Measurements from ENCODE around the gene WNK3. TPM values are rescaled to one million over a fixed set of nuclear protein-coding genes. Genes with fewer than 3 reads are reported as not detected.

Gene WNK3
- total and polyA plus RNA-seq, 2 of the 13 experiments (the other 11 are each of a cell fraction or from before 2014, with no cell fraction given) = 0.12 to 0.62 TPM

DNA sequence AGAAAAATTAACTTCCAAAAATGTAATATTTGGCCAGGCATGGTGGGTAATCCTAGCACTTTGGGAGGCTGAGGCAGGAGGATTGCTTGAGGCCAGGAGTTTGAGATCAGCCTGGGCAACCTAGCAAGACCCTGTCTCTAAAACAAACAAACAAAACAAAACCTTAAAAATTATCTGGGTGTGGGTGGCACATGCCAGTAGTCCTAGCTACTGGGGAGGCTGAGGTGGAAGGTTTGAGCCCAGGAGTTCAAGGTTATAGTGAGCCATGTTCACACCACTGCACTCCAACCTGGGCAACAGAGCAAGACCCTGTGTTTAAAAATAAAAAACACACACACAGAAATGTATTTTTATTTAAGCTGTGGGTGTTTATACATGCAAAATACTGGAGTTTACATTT lies 186.8 kb downstream of the WNK3 start:
- H3K79me2 ChIP-seq (ENCODE audit: insufficient read depth, low read length) = peaks cover 6% of the 10 kb centered on the region
- intact Hi-C loops (cut with micrococcal nuclease; ENCODE audit: unreplicated experiment) = no loop called here
- no TSS peak for BruUV-seq (replicated peaks)
- no peak overlapping the region for H3K27ac ChIP-seq (ENCODE audit: extremely low read length, insufficient read depth, low read length)
- H2AFZ ChIP-seq (ENCODE audit: low read length) = no peak overlapping the region
- TF ChIP-seq, protein P1, sequence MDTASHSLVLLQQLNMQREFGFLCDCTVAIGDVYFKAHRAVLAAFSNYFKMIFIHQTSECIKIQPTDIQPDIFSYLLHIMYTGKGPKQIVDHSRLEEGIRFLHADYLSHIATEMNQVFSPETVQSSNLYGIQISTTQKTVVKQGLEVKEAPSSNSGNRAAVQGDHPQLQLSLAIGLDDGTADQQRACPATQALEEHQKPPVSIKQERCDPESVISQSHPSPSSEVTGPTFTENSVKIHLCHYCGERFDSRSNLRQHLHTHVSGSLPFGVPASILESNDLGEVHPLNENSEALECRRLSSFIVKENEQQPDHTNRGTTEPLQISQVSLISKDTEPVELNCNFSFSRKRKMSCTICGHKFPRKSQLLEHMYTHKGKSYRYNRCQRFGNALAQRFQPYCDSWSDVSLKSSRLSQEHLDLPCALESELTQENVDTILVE (CRISPR knock-in tag; IDR thresholded peaks at IDR 0.05) = no peak
- TF ChIP-seq, protein P2, sequence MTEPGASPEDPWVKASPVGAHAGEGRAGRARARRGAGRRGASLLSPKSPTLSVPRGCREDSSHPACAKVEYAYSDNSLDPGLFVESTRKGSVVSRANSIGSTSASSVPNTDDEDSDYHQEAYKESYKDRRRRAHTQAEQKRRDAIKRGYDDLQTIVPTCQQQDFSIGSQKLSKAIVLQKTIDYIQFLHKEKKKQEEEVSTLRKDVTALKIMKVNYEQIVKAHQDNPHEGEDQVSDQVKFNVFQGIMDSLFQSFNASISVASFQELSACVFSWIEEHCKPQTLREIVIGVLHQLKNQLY (CRISPR knock-in tag; IDR thresholded peaks at IDR 0.05) = no peak
- TF ChIP-seq FOXJ3 (CRISPR knock-in tag; IDR thresholded peaks at IDR 0.05; ENCODE audit: borderline replicate concordance) = no peak
- TF ChIP-seq, protein P3, sequence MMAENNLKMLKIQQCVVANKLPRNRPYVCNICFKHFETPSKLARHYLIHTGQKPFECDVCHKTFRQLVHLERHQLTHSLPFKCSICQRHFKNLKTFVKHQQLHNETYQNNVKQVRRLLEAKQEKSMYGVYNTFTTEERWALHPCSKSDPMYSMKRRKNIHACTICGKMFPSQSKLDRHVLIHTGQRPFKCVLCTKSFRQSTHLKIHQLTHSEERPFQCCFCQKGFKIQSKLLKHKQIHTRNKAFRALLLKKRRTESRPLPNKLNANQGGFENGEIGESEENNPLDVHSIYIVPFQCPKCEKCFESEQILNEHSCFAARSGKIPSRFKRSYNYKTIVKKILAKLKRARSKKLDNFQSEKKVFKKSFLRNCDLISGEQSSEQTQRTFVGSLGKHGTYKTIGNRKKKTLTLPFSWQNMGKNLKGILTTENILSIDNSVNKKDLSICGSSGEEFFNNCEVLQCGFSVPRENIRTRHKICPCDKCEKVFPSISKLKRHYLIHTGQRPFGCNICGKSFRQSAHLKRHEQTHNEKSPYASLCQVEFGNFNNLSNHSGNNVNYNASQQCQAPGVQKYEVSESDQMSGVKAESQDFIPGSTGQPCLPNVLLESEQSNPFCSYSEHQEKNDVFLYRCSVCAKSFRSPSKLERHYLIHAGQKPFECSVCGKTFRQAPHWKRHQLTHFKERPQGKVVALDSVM (CRISPR knock-in tag; IDR thresholded peaks at IDR 0.05) = peak; percentile 44; the same call in 1 of the 2 replicates
- TF ChIP-seq, protein P4, sequence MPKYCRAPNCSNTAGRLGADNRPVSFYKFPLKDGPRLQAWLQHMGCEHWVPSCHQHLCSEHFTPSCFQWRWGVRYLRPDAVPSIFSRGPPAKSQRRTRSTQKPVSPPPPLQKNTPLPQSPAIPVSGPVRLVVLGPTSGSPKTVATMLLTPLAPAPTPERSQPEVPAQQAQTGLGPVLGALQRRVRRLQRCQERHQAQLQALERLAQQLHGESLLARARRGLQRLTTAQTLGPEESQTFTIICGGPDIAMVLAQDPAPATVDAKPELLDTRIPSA (CRISPR knock-in tag; IDR thresholded peaks at IDR 0.05; ENCODE audit: borderline replicate concordance) = no peak
- TF ChIP-seq CHCHD3 (CRISPR knock-in tag; IDR thresholded peaks at IDR 0.05) = no peak
- no peak for TF ChIP-seq KDM1A (CRISPR knock-in tag; IDR thresholded peaks at IDR 0.05)
- peak; percentile 69 for TF ChIP-seq ZNF121 (CRISPR knock-in tag; IDR thresholded peaks at IDR 0.05)
- ATAC-seq (no peak), FAIRE-seq (peak; percentile 21), DNase-seq (ENCODE audit: low spot score) (no peak)
- POLR2A ChIA-PET = interaction anchor here (0.8 kb wide), 1 partner anchor 126 kb away, joined by 3 read pairs; no protein-coding TSS in a partner anchor
- no peak overlapping the region for H3K4me3 ChIP-seq (replicated peaks in 1 of 3; ENCODE audit: insufficient read depth in 1 of 3, low read depth in 2 of 3, low read length in 3 of 3)
- no peaks in the 10 kb centered on the region for H3K27me3 ChIP-seq (ENCODE audit: control insufficient read depth in 1 of 2, insufficient read depth in 2 of 2, low read length in 2 of 2)
- H3K4me2 ChIP-seq (ENCODE audit: low read depth, low read length) = no peak overlapping the region
- in situ Hi-C loops (cut with HindIII; ENCODE audit: extremely low pct_ligation_motif_present, low pct_unique_long_range_greater_than_20kb) = no loop called here
- no peaks in the 10 kb centered on the region for H3K4me1 ChIP-seq (ENCODE audit: insufficient read depth, low read length)
- no peaks in the 10 kb centered on the region for H3K9me3 ChIP-seq (ENCODE audit: low read length)
- H4K20me1 ChIP-seq (ENCODE audit: insufficient read depth, low read length) = no peaks in the 10 kb centered on the region
- H3K9ac ChIP-seq (ENCODE audit: insufficient read depth, low read depth, low read length) = no peak overlapping the region
- no peaks in the 10 kb centered on the region for H3K36me3 ChIP-seq (replicated peaks in 1 of 2; ENCODE audit: control insufficient read depth in 1 of 2, insufficient read depth in 2 of 2, low read length in 2 of 2)
- CTCF ChIA-PET (ENCODE audit: low intra/inter-chr PET ratio, low total read pairs) = no interaction called here
